ENCODE measurements around the gene HBP1. TPM values are rescaled to one million over a fixed set of nuclear protein-coding genes. Genes with fewer than 3 reads are reported as not detected.
A peak's percentile ranks its signal among the peaks of the same experiment; 100 is the strongest.

Gene HBP1
- total and polyA plus RNA-seq, 2 of the 13 experiments (the other 11 are each of a cell fraction or from before 2014, with no cell fraction given): 22.9 to 44.1 TPM

DNA sequence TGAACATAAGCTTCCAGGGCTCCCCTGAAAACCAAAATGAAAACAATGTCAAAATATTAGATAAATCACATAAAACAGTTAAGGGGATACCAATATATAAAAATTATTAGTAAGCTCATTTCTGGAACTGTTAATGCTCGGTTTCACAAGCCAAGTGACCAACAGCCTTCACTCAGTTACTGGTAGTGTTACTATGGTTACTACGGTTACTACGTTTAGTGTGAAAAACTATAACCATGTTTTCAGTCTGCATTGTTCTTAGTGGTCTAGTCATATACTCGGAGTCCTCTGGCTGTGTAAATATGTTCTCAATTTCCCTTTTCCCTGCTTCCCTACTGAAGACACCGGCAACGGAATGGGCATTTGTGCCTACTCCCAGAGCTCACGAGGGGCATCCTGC, 34.8 kb downstream of the HBP1 start:
- Histone ChIP-seq H3K9me3 (ENCODE audit: low read length) (no peaks in the 10 kb centered on the region), H2AFZ (ENCODE audit: low read length) (no peak overlapping the region), H3K36me3 (replicated peaks in 1 of 2; ENCODE audit: control insufficient read depth in 1 of 2, insufficient read depth in 2 of 2, low read length in 2 of 2) (peaks cover 2 to 47% of the 10 kb centered on the region in 2 experiments; a peak in 3 of 5 replicates), H3K27ac (ENCODE audit: extremely low read length, insufficient read depth, low read length) (no peak overlapping the region), H3K9ac (ENCODE audit: insufficient read depth, low read depth, low read length) (no peak overlapping the region), H4K20me1 (ENCODE audit: insufficient read depth, low read length) (no peaks in the 10 kb centered on the region), H3K4me1 (ENCODE audit: insufficient read depth, low read length) (no peaks in the 10 kb centered on the region), H3K4me3 (replicated peaks in 1 of 3; ENCODE audit: insufficient read depth in 1 of 3, low read depth in 2 of 3, low read length in 3 of 3) (no peak overlapping the region), H3K27me3 (ENCODE audit: control insufficient read depth in 1 of 2, insufficient read depth in 2 of 2, low read length in 2 of 2) (no peaks in the 10 kb centered on the region), H3K4me2 (ENCODE audit: low read depth, low read length) (no peak overlapping the region), H3K79me2 (ENCODE audit: insufficient read depth, low read length) (no peaks in the 10 kb centered on the region)
- in situ Hi-C loops (cut with HindIII; ENCODE audit: extremely low pct_ligation_motif_present, low pct_unique_long_range_greater_than_20kb) (loop anchor here (25.0 kb wide), 2 partner anchors 509 to 684 kb away; partner anchors contain the start of gene DLD), intact Hi-C loops (cut with micrococcal nuclease; ENCODE audit: unreplicated experiment) (loop anchor here (5.0 kb wide), 1 partner anchor 524 kb away; no protein-coding TSS in a partner anchor)
- over 99% methylated on average over 7 of the region's 7 CpGs for WGBS (ENCODE audit: low lambda C conversion rate)
- FAIRE-seq (no peak), ATAC-seq (no peak), DNase-seq (ENCODE audit: low spot score) (no peak)
- TF ChIP-seq ZHX2 (IDR thresholded peaks at IDR 0.05; ENCODE audit: low read depth) (no peak), ZHX2 (CRISPR knock-in tag; IDR thresholded peaks at IDR 0.05; ENCODE audit: borderline replicate concordance) (no peak), RBM22 (optimal IDR thresholded peaks at IDR 0.05; ENCODE audit: low read length) (peak; percentile 25), RFX1 (IDR thresholded peaks at IDR 0.05) (peak; percentile 4; the same call in 1 of the 2 replicates)
- ChIA-PET CTCF (ENCODE audit: low intra/inter-chr PET ratio, low total read pairs) (no interaction called here), POLR2A (no interaction called here)
- no TSS peak for BruUV-seq (replicated peaks)

All from HepG2 (cell line).